HG03095 (cell line): ENCODE data around the gene NCSTN.

Experiments used
- ATAC-seq: cut with Tn5 transposase; IDR thresholded peaks from one replicate; pipeline ENCODE4 v1.9.1; 2021; ENCODE audit warnings: moderate library complexity; ENCODE audit not compliant: unreplicated experiment

Gene NCSTN

GRCh38 chr1:160342953-160343869 is at the start of gene NCSTN, which contains the start of gene COPA:
TSS of gene NCSTN (plus strand) at chr1:160343383. CDS start at chr1:160343397, 14 bp downstream.
TSS of gene COPA (minus strand) at chr1:160343250. CDS start at chr1:160343170, 80 bp downstream.
- ATAC-seq: peak; percentile 77

- no peak for ATAC-seq
Observed at GRCh38 chr1:160296036-160296435, 47.1 kb upstream of the NCSTN start.

DNA sequence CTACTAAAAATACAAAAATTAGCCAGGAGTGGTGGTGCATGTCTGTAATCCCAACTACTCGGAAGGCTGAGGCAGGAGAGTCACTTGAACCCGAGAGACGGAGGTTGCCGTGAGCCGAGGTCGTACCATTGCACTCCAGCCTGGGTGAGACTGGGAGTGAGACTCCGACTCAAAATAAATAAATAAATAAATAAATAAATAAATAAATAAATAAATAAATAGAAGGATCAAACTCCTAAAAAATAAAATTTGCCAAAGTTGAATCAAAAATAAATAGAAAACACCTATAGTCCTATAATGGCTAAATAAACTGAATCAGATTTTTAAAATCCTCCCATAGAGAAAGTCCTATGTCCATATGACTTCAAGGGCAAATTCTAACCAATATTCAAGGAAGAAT is 43.0 kb upstream of the NCSTN start:
- ATAC-seq: no peak

- no peak for ATAC-seq
Observed at GRCh38 chr1:160307118-160307791, 35.9 kb upstream of the NCSTN start.

DNA sequence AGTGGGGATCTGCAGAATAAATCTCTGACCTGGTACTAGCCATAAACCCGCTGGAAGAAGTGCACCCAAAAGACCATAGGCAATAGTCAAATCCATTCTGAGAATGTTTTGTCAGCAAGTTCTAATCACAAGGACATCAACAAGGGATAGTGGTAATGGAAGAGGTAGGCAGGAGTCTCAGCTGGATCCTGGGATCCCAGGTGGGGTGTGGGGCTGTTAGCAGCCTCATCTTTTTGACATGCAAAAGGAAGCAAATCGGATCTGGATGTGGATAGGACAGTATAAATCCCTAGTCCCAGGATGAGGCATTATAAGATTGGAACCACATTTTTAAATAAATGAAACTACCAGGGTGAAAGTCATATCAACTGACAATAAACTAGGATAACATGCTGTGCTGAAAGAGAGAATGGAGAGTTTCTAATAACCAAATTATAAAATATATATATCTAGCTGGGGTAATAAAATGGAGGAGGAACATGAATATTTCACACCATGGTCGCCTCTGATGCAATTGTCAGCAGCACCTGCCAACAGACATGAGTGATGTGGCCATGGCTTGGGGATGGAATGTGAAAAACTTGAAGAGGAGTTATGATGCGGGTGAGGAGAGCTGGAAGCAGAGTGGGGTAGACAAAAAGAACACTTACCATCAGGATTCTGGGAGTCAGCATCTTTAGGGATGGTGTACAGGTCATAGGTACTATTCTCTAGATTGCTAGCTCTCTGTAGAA is 34.6 kb upstream of the NCSTN start:
- ATAC-seq: no peak

- ATAC-seq: no peak
Observed at GRCh38 chr1:160309185-160309557, 34.0 kb upstream of the NCSTN start.

- no peak for ATAC-seq
Observed at GRCh38 chr1:160309571-160309970, 33.6 kb upstream of the NCSTN start.

GRCh38 chr1:160315359-160315758 is 27.8 kb upstream of the NCSTN start:
- no peak for ATAC-seq

- no peak for ATAC-seq
Observed at GRCh38 chr1:160322831-160323230, 20.4 kb upstream of the NCSTN start.

GRCh38 chr1:160325252-160325651 is 17.9 kb upstream of the NCSTN start:
- ATAC-seq: no peak

DNA sequence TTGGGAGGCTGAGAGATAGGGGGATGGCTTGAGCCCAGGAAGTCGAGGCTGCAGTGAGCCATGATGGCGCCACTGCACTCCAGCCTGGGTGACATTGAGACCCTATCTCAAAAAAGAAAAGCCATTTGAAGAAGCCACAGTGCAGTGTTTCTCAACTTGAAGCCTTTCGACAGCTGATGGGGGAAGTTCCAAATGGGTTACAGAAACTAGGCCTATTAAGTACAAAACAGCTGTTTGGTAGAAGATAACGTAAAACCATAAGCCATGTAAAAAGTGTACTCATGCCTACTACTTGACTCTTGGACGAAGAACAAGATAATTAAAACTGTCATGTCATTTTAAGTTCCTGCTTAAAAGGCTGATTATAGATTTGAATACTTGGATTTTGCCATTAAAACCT is 16.8 kb upstream of the NCSTN start:
- no peak for ATAC-seq

DNA sequence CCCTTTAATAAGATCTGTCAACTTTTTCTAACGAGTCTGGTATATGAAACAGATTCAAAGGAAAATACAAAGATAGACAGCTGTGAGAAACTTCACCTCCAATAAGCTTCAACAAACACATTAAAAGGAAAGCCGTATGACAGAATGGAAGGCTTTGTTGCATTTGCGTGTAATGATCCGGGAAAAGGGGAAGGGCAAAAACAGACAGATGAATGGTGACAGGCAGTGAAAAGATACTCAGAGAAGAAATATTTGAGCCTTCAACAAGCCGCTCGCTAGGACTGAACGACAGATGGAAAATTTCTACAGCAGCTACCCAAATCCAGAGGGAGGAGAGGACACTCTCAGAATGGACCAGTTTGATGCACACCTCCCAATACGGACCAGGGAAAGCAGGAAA is 15.0 kb upstream of the NCSTN start:
- ATAC-seq: no peak

DNA sequence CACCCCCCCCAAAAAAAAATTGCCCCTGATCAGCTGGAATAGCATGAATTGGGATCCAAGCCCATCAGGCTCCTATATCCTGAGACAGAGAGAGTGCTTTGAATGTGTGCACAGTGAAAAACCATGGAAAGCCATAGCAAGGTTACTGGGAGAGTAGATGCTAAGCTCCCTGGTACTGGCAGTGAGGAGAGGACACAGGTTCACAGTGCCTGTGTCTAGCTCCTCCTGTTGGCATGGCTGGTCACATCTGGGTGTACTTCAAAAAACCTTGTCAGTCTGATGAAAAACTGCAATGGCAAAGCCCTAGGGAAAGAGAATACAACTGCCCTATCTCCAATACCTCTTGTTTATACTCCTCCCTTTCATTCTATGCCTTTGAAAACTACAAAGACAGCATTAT is 13.1 kb upstream of the NCSTN start:
- no peak for ATAC-seq

- no peak for ATAC-seq
Observed at GRCh38 chr1:160332516-160332915, 10.7 kb upstream of the NCSTN start.

GRCh38 chr1:160338580-160338979 is 4.6 kb upstream of the NCSTN start:
- no peak for ATAC-seq

DNA sequence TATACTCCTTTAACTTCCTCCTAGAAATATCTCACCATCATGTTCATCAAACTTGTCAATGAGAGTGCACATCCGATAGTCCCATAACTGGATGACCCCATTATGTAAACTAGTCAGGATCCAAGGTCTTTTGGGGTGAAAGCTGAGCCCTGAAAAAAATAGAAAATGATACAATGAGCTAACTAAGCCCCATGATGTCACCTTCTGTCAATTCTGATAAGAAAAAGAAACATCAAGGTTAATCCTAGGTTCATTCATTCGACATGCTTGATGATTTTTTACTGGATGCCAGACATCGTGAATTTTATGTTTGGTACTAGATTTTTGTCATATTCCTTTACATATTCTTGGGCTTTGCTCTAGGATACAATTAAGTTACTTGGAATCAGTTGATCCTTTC is 3.0 kb upstream of the NCSTN start:
- ATAC-seq: no peak

GRCh38 chr1:160340866-160341265 is 2.3 kb upstream of the NCSTN start:
- ATAC-seq: no peak

GRCh38 chr1:160342526-160342925 is 657 bp upstream of the NCSTN start:
- ATAC-seq: no peak

DNA sequence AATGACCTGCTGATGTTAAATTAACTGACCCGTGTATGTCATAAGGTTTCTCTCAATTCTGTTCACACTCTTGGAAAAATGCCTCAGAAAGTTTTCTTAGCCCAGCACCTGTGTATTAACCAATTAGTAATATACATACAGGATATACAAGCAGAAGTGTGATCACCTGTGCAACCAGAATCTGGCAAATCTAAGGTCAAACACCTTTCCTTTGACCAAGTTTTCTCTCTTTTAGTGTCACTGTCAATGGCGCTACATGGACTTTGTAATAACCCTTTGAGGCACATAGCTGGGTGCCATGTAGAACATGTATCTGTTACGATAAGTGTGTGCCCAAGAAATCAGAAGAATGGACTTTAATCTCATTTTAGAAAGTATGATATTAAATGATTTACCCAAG is 1.1 kb downstream of the NCSTN start:
- no peak for ATAC-seq

GRCh38 chr1:160344936-160345335 is 1.8 kb downstream of the NCSTN start:
- no peak for ATAC-seq

- no peak for ATAC-seq
Observed at GRCh38 chr1:160346463-160346862, 3.3 kb downstream of the NCSTN start.
